RKO (cell line): ENCODE measurements around the gene MIPOL1.

Experiments used
- DNase-seq: peaks from one replicate; pipeline ENCODE4 v3.0.0-alpha.2; 2016; ENCODE audit warnings: low spot score

Gene MIPOL1

DNA sequence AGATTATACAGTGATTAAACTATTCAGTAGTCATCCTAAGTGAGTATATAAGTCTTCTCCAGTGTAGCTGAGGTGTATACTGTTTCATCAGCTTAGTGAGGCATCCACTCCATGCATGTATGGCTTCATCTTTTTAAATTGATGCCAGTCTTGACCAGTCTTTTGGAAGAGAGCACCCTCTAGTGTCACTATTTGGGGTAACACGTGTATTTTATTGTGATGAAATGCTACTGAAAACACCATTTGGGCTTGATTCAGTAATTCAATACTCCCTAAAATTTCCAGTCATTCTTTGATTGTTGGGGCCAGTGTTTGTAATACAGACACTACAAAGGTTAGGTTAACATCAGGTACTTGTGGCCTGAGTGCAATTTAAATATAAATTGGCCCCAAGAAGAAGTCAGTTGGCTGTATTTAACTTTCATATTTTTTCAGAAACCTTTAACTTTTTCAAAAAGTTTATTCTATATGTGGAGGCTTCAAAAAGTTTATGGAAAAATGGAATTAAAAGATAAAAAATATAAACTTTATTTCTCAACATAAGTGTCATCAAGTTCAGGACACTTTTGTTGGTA is 35.3 kb downstream of the MIPOL1 start:
- DNase-seq, result peak; percentile 90

DNA sequence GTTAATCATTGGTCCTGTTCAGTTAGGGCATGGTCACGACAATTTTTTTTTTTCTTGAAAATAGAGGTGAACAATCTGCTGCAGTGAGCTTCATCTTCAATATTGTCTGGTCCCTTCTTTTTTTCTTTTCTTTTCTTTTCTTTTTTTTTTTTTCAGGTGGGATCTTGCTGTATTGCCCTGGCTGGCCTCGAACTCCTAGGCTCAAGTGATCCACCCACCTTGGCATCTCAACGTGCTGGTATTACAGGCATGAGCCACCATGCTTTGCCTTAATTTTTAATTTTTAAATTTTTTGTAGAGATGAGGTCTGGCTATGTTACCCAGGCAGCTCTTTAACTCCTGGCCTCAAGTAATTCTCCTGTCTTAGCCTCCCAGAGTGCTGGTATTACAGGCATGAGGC is 36.5 kb downstream of the MIPOL1 start:
- DNase-seq, result no peak

DNA sequence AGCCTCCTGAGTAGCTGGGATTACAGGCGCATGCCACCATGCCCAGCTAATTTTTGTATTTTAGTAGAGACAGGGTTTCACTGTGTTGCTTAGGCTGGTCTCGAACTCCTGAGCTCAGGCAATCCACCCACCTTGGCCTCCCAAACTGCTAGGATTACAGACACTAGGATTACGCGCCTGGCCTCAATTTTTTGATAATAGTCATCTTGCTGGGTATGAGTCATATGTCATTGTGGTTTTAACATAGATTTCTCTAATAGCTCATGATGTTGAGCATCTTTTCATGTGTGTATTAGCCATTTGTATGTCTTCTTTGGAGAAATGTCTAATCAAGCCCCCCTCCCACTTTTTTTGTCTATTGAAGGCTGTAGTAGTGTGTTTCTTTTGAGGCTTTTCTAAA is 38.3 kb downstream of the MIPOL1 start:
- peak; percentile 47 for DNase-seq

DNA sequence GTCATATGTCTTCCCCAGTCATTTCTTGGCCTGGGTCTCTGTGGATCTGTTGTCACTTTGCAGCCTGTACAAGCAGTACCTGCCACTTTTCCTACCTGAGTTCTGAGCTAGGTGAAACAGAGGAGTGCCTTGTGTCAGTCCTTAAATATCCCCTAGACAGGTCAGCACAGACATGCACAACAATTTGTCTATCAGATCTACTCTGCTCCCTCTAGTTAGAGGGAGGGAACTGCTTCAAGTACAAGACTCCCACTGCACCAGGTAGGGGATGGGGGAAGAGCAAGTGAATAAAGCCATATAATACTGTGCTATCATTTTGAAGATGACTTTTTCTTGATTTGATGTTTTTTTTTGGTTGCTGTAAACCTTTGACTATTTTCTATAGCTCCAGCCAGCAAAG is 39.4 kb downstream of the MIPOL1 start:
- no peak for DNase-seq

DNA sequence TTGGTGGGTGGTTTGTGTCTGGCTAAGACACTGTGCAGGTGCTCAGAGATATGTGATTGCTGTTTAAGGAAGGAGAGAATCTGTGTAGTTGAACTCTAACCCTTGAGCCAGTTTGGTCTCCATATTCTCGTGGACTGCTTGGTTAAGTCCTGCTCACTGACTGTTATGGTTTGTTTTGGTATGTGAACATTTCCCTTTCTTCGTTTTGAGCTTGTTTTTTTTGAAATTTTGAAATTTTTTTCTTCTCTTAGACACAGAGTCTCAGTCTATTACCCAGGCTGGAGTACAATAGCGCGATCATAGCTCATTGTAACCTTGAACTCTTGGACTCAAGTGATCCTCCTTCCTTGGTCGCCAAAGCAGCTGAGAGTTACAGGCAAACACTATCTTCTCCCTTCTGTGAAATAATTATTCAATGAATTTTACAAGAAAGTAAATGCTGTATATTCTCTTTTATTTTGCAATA is 40.0 kb downstream of the MIPOL1 start:
- DNase-seq, result no peak

DNA sequence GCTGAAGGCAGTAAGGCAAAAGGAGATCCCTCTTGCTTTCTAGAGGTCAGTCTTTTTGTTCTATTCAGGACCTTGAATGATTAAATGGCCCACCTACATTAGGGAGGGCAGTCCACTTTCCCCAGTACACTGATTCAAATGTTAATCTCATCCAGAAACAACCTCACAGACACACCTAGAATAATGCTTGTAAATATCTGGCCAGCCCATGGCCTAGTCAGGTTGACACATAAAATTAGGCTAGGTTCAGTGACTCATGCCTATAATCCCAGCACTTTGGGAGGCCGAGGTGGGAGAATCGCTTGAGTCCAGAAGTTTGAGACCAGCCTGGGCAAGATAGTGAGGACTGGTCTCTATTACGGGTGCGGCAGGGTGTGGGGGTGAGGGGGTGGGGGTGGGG is 43.5 kb downstream of the MIPOL1 start:
- no peak for DNase-seq

DNA sequence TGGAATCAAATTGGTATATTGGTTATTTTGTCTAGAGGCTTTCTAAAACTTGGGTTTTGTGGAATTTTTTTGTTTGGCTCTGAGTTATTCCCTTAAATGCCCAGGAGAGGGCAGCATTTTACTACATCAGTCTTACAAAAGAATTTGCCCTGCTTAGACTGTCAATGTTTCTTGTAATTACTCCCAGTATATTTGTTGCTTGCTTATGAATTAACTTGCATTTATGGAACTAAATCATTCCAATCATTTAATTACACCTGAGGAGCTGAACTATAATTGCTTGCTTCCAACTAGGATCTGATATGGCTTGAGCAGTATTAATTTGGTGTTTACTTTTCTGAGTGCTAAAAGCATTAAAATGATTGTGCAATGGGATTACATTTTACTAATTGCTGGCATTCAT is 48.7 kb downstream of the MIPOL1 start:
- DNase-seq, result peak; percentile 80

DNA sequence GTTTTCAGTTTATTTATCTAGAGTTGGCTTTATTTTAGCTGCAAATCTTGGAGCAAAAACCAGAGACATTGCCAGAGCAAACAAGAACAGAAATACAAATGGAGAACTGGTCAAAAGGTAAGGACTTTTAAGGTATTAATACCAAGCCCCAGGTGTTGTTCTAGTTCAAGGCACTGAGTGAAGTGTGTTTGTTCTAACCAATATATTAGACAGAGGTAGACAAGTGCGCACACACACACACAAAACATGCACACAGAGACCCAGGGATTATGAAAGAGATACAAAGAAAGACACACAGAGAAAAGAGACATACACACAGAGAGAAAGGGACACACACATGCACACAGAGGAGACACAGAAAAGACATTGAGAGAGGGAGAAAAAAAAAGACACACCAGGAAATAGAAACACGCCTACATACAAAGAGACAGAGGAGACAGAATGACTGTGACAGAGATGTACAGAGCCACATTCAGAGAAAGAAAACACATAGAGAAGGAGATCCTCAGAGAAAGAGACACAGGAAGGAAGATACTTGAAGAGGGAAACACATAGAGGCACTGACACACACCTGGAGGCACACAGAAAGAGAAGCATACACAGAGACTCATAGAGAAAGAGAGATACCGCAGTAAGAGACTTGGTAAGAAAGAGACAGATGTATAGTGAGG is 50.2 kb downstream of the MIPOL1 start:
- no peak for DNase-seq

DNA sequence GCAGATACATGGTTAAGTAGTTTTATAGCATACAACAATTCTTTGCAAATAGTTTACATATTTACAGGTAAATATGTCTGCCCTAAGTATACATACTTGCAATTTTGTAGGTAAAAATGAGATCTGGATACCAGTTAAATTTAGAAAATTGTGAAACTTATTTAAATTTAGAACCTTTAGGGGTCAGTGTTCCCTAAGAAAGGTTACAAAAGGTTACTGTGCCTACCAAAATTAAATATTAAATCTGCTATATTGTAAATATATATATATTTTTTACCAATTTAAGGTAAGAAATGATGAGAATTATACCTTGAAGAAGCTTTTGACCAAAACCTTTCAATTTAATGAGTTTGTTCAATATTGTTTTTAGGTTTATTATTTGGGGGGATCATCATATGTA is 54.0 kb downstream of the MIPOL1 start:
- peak; percentile 30 for DNase-seq

DNA sequence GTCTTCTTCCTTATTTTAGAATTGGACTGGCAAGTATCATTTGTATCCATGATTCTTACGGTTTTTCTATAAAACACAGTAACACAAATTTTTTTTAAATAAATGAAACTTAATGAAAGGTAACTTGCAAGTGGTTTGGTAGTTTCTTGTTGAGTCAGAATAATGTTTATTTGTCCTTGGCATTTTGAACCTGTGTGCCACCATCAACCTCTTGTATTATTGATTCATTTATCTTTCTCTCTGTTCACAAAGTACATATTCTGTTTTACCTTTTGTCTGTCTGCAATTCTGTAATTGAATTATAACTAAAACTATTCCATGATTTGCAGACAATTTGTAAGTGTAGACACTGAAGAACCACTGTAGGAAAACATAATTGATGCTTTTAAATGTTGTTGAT is 54.7 kb downstream of the MIPOL1 start:
- no peak for DNase-seq

DNA sequence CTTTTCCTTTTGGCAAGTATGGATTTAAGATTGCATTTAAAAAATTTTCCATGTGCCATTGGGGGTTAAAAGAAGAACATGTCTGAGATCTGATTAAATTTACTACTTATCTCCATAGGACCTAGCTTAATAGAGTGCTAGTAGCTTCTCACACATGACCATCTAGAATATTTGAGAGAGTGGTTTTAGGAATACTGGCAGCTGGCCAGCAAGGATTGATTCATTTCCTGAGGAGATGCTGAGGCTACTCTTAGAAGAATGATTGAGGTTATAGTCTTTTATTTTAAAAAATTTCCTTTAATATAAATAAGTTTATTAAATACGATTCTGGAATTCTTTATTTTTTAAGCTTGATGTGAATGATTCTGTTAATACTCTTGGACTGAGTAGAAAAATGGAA is 56.2 kb downstream of the MIPOL1 start:
- peak; percentile 65 for DNase-seq

DNA sequence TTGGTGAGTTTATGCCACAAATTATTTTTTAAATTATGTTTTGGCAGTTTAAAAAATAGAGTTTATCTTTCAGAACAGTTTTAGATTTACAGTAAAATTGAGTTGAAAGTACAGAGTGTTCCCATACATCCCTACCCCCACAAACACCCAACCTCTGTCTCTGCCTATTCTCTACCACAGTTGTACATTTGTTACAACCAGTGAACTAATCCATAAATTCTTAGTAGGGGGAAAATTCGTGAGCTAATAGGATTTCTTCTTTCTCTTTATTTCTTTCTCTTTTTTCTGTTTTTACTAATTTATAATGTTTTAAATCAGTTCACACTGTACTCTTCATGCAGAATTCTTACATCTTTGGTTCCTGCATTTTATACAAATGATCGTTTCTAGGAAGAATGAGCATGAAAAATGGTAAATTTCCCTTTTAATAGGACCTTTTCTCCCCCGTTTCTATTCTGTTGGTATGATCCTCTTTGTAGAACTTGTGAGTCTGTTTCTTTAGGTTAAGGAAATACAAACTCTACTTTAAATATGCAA is 56.7 kb downstream of the MIPOL1 start:
- DNase-seq, result no peak

DNA sequence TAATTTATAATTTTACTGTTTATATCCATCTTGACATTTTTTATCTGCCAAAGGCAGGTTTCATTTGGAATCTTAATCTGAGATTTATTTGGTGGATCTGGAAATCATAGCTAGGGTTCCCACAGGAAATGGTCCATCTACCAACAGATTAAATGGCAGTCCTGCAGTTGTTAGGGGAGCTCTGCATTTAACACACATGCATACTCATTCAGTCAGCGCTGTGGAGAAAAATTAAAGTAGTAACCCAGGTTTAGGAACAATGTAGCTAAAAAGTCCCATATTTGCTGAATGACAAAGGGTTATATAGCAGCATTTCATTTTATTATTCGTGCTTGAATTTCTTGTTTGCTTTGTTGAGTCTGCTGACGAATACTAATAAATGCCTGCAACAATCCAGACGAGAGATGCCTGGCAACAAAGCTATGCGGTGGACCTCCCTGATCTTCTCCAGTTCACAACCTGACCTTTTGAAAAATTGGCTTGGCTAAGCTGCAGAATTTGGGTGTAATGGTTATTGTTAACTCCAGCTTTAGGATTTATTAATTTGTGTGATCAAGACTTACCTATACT is 59.8 kb downstream of the MIPOL1 start:
- no peak for DNase-seq

DNA sequence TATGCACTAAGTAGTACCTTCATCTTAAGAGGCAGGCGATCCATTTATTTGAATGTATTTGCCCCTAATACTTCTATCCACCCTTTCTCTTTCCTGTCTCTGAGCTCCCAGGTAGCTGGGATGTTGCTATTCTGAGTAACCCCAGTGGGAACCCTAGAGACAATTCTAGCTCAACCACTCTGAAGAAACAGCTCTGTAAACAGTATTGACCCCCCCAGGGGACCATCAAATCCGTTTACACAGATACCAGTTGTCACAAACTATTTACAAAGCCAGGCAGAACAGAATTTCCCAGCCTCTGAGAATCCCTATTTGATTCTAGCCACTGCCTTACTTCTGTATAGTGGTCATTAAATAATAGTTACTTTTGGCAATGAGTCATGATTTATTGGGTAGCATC is 64.9 kb downstream of the MIPOL1 start:
- no peak for DNase-seq

DNA sequence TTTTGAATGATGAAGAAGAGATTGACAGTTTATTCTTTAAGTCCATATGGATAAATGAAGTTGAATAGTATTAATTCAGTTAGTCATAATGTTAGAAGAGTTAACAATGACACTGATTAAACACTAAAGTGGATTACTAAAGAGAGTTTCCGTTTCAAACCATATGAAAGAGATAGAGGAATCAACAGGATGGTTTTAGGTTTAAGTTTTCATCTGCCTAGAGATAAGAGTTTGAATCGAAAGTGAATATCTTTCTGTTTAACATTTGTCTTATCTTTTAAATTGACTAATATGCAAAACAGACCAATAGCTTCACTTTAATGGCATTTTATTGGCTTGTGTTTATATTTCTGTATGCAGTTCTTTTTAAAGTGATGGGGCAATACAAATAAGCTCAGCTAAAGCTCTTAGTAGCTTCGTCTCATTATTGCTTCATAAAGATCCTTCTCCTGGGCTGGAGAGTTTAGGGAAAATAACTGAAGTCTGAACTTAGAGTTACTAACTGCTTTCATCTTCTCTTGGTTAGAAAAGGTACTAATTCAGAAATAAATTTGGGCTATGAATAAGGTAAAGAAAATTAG is 66.0 kb downstream of the MIPOL1 start:
- DNase-seq, result no peak

DNA sequence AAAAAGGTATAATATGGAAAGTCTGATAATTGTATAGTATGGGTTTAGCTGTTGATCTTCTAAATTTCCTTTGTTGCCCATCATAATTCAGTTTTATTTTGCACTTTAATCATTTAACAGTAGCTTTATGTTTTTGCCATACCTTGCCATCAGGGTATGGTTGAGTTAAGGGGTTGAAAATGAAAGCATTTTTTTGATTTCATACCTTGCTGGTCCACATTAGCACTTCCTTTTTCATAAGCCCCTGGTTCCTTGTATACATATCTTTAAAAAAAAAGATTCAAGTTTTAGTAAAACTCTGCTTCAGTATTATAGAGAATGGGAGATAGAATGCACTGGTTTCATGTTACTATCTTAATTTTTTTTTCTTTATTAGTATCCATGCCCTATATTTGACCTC is 71.1 kb downstream of the MIPOL1 start:
- DNase-seq, result no peak

DNA sequence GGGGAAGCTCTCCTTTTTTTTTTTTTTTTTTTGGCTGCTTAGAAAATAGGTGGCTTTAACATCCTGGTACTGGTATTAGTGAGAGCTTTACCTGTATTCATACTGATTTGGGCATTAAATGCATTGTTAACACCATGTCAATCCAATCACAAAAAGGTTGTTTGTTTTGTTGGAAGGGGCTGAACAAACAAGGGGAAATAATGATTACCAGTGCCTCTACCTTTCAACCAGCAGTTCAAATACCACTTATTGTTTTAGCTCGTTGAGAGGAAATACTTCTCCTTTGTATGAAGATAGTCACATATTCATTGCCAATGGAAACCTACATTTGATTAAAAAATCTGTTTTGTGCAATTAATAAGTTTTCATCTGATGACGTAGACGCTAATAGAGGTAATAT is 72.9 kb downstream of the MIPOL1 start:
- no peak for DNase-seq

DNA sequence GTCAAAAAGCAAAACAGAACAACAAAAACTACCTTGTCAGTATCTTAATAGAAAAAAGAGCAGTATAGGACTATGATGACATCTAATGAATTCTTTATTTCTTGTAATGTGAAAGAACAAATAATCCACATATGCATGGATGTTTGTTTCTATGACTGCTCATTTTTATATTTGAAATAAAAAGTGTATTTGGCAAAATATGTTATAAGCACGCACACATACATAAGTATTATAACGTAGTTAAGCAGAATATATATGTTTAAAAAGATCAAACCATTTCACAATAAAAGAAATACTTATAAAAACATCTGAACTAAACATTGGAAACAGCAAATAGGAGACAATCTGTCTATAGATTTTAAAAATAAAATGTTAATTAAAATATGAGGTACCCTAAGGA is 74.8 kb downstream of the MIPOL1 start:
- DNase-seq, result no peak

DNA sequence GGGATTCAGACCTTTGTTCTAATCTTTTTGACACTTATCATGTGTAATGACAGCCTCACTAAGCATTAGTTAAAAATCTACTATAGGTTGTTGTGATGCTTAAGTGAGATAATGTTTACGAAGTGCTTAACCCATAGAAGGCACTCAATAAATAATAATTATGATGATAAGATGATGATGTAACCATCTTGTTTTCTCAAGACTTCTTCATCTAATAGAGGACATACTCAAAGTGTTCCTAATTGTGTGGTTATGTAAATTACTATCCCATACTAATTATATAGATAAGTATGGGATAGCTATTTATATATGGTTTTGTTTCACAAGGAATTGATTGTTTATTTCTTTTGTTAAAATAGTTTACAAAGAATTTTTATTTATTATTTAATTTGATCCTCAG is 76.9 kb downstream of the MIPOL1 start:
- DNase-seq, result no peak

DNA sequence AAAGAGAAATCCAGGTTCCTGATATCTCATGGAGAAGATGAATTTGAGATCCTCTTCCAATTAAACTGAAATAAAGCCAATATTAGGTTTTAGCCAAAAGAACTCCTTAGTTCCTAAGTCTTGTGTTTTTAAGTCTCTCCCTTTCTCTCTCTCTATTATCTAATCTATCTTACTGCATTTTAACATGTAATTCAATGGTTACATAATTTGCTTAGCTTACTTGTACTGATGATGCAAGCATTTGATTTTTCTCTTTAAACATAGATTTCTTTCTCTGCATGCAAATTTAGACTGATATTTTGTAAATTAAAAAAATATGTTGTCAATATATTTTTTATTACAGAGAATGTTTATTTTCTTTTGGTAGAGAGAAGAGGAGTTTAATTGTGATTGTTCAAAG is 78.2 kb downstream of the MIPOL1 start:
- no peak for DNase-seq

DNA sequence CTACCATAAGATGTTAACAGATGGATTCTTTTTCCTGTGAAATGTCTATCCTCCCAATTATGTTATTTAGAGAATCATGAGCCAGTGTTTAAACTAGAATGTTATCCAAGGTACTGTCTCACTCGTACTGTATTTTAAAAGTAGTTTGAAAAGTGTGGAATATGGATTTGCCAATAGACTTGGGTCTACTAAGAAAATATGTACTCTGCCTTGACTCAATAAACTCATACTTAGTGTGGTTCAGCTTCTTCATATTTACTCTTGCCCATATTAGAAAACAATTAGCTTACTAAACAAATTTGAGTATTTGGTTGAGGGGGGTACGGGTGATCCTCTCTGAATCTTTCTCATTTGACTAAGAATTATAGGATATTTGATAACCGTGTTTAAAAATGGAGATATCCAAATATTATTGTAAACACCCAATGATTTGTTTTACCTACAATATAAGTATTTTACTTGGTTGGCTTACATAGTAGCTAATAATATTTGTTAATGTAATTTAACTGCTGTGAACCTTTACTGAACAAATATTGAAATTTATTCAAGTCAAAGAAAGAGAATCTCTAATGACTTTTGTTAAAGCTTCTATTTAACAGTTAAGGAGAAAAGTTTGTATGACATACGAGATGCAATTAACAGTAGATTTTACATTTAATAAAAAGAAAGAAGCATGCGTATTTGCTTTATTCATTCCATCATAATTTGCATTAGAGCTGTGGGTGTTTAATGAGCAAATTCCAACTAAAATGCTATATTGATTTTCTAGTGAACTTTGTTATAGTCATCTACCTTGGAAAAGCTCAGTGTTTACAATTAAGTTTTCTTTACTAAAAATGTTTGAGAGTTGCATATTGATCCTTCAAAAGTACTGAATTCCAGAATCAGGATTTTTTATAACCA is 81.2 kb downstream of the MIPOL1 start:
- DNase-seq, result no peak

DNA sequence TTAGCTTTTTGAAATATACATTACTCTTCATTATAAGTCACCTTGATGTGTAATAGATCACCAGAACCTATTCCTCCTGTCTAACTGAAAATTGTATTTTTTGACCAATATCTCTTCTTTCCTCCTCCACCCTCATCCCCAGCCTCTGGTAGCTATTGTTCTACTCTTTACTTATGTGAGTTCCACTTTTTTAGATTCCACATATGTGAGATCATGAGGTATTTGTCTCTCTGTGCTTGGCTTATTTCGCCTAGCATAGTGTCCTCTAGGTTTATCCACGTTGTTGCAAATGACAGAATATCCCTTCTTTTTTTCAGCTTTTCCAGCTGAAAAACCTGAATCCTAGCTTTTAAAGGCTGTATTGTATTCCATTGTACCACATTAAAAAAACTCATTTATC is 82.1 kb downstream of the MIPOL1 start:
- no peak for DNase-seq
